Cardiac atrium fibroblast (primary cell): ENCODE measurements around the gene TMEM30A. TPM values are rescaled to one million over a fixed set of nuclear protein-coding genes. Genes with fewer than 3 reads are reported as not detected.

Source experiments
- total RNA-seq: library from RNA; depleted of rRNA; stranded (reverse); fragments of >200 nt; gene quantifications from 2 replicates; pipeline ENCODE4 v1.2.3, GENCODE V29; 2015

Gene TMEM30A
- 81.2 and 108 TPM in 2 replicates for total RNA-seq

GRCh38 chr6:75284632-75285282, at the start of gene TMEM30A:
Gene TMEM30A (minus strand): TSS chr6:75284792. CDS start chr6:75284638, 154 bp downstream.

GRCh38 chr6:75243333-75244062, 41.1 kb downstream of the TMEM30A start, which contains the start of gene COX7A2:
Gene COX7A2 (minus strand): TSS chr6:75243801. CDS start chr6:75243734, 67 bp downstream.

DNA sequence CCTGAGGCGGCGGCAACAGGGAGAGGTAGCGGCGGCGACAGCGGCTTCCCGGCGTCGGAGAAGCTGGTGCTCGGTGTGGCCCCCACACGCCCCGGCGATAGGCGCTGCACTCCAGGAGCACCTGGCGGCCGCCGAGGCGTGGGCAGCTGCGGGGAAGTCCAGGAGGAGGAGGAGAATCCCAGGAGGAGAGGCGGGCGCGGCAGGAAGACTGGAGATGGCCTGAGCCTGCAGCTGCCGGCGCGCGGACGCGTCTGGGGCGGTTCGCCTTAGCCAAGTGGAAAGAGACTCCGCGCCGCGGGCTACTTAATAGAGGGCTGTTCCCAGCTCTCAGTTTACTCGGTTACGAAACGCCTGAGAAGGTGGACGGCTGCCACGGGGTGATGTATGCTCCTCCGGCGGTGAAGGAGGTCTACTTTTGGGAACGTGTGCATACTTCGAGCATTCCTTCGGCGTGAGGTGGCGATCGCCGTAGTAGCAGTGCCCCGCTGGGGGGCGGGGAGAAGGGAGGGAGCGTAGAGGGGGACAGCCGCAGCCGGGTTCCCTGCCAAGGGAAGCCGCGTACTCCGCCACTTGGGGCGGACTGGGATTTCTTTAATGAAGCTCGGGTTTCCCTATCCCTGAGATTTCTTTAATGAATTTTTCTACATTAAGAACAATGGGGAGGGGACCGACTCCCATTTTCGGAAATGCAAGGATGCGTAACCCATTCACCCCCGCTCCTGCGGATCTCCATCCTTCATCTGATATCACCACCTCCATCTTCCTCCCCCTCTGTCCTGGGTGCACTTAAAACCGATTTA, 78.6 kb downstream of the TMEM30A start, which contains the start of gene COL12A1:
COL12A1 (minus strand) TSS at position 278 of the 800 bp plus-strand sequence. CDS start 3,261 bp downstream, outside the sequence.

Other genes starting within 250 kb of the TMEM30A start
- 179 and 194 TPM in 2 replicates for gene COL12A1, start 78.7 kb downstream of the TMEM30A start, total RNA-seq
- gene COX7A2, start 41.0 kb downstream of the TMEM30A start, total RNA-seq, result 368 and 650 TPM in 2 replicates
- 2.7 and 5.7 TPM in 2 replicates for gene FILIP1, start 209.0 kb upstream of the TMEM30A start, total RNA-seq